Measurements from ENCODE around the gene STOML1.

GRCh38 chr15:73945130-73945508, 47.0 kb downstream of the STOML1 start:
- TF ChIP-seq CTCF (IDR thresholded peaks at IDR 0.05; ENCODE audit: poor library complexity), result no peak
- no peak for TF ChIP-seq EZH2phosphoT487 (IDR thresholded peaks at IDR 0.05; ENCODE audit: low read depth, severe bottlenecking, unreplicated experiment)
- TF ChIP-seq EZH2 (IDR thresholded peaks at IDR 0.05; ENCODE audit: borderline replicate concordance), result no peak
